IMR-90 (cell line): ENCODE measurements around the gene STUB1. TPM values are rescaled to one million over a fixed set of nuclear protein-coding genes. Genes with fewer than 3 reads are reported as not detected.

Source experiments
- ATAC-seq: fragments of 200-7000 bp; cut with Tn5 transposase; 2 replicates; pipeline ENCODE4 v1.9.1; 2020; ENCODE audit warnings: low read depth, mild to moderate bottlenecking, moderate library complexity
- BruUV-seq: library from RNA; stranded (reverse); fragments of 400-500 nt; replicated peaks from 2 replicates; lab custom pipeline; 2021; lab: Mats Ljungman, UMichigan
- CTCF ChIA-PET: fragments of 300-600 bp; formaldehyde crosslinking; extraction: SDS; loops from one replicate; lab custom pipeline; 2021; ENCODE audit warnings: antibody characterized with exemption; lab: Yijun Ruan, JAX
- POLR2A ChIA-PET: fragments of 300-600 bp; sonication (Branson Sonifier 250); formaldehyde crosslinking; loops from one replicate; lab custom pipeline; 2022; ENCODE audit warnings: antibody characterized with exemption; ENCODE audit not compliant: unreplicated experiment; lab: Charles Lee
- DNase-seq: peaks from one replicate; pipeline ENCODE4 v3.0.0; 2013
- H2AFZ ChIP-seq: replicated peaks from 2 replicates; pipeline ENCODE3; 2013; ENCODE audit warnings: low read length, mild to moderate bottlenecking; ENCODE audit not compliant: poor library complexity
- H2AK5ac ChIP-seq: 2 replicates; pipeline ENCODE4 v1.6.1; 2013; ENCODE audit warnings: low read depth, low read length, inconsistent platforms
- H2AK9ac ChIP-seq: replicated peaks from 2 replicates; pipeline ENCODE3; 2013; ENCODE audit warnings: mild to moderate bottlenecking, low read depth, low read length, moderate library complexity; ENCODE audit not compliant: poor library complexity
- H2BK120ac ChIP-seq: 2 replicates; pipeline ENCODE4 v1.6.1; 2013; ENCODE audit warnings: low read depth, low read length, inconsistent platforms
- H2BK15ac ChIP-seq: 3 replicates; pipeline ENCODE4 v1.6.1; 2013; ENCODE audit warnings: low read depth, low read length, inconsistent platforms
- H2BK20ac ChIP-seq: 2 replicates; pipeline ENCODE4 v1.6.1; 2013; ENCODE audit warnings: low read depth, mild to moderate bottlenecking, inconsistent platforms, low read length, moderate library complexity
- H2BK5ac ChIP-seq: 2 replicates; pipeline ENCODE4 v1.6.1; 2013; ENCODE audit warnings: mild to moderate bottlenecking, low read depth, low read length, inconsistent platforms; ENCODE audit not compliant: poor library complexity, severe bottlenecking
- H3K14ac ChIP-seq: replicated peaks from 2 replicates; pipeline ENCODE4 v1.6.1; 2013; ENCODE audit warnings: low read depth, low read length, inconsistent platforms
- H3K18ac ChIP-seq: 2 replicates; pipeline ENCODE4 v1.6.1; 2013; ENCODE audit warnings: low read depth, low read length, control low read depth
- H3K23ac ChIP-seq: 2 replicates; pipeline ENCODE4 v1.6.1; 2013; ENCODE audit warnings: low read depth, low read length, inconsistent platforms
- H3K27ac ChIP-seq: 2 replicates; pipeline ENCODE4 v1.5.1; 2013; ENCODE audit warnings: mild to moderate bottlenecking, control low read depth, low read length; ENCODE audit not compliant: insufficient read depth
- H3K27me3 ChIP-seq: 2 replicates; pipeline ENCODE4 v1.6.1; 2013; ENCODE audit warnings: low read length; ENCODE audit not compliant: control insufficient read depth, insufficient read depth
- H3K36me3 ChIP-seq: 2 replicates; pipeline ENCODE4 v1.6.1; 2013; ENCODE audit warnings: low read length, mixed read lengths; ENCODE audit not compliant: control insufficient read depth, insufficient read depth
- H3K4ac ChIP-seq: 2 replicates; pipeline ENCODE4 v1.6.1; 2013; ENCODE audit warnings: low read depth, low read length, inconsistent platforms
- H3K4me1 ChIP-seq: 2 replicates; pipeline ENCODE4 v1.6.1; 2013; ENCODE audit warnings: low read length, mixed read lengths; ENCODE audit not compliant: control insufficient read depth, insufficient read depth
- H3K4me2 ChIP-seq: 2 replicates; pipeline ENCODE4 v1.6.1; 2013; ENCODE audit warnings: low read depth, mild to moderate bottlenecking, control low read depth, low read length, moderate library complexity
- H3K4me3 ChIP-seq: 2 replicates; pipeline ENCODE4 v1.5.1; 2013; ENCODE audit warnings: low read depth, mild to moderate bottlenecking, control low read depth, low read length, moderate library complexity; ENCODE audit not compliant: insufficient read depth
- H3K56ac ChIP-seq: 2 replicates; pipeline ENCODE4 v1.6.1; 2013; ENCODE audit warnings: low read length, inconsistent platforms; ENCODE audit not compliant: insufficient read depth; ENCODE audit errors: extremely low read depth
- H3K79me1 ChIP-seq, 2 experiments: 2 replicates each; pipeline ENCODE4 v1.6.1; 2013; ENCODE audit warnings: low read length in 2 of 2, inconsistent platforms in 1 of 2, low read depth in 1 of 2
- H3K9ac ChIP-seq: 2 replicates; pipeline ENCODE4 v1.6.1; 2013; ENCODE audit warnings: low read depth, low read length, control low read depth
- H3K9me1 ChIP-seq: 2 replicates; pipeline ENCODE4 v1.6.1; 2013; ENCODE audit warnings: low read length, inconsistent platforms; ENCODE audit not compliant: insufficient read depth
- H3K9me3 ChIP-seq: 2 replicates; pipeline ENCODE4 v1.6.1; 2013; ENCODE audit warnings: low read length; ENCODE audit not compliant: control insufficient read depth, insufficient read depth
- H4K20me1 ChIP-seq: 2 replicates; pipeline ENCODE4 v1.6.1; 2013; ENCODE audit warnings: low read length, inconsistent platforms; ENCODE audit not compliant: insufficient read depth
- H4K5ac ChIP-seq: 2 replicates; pipeline ENCODE4 v1.6.1; 2013; ENCODE audit warnings: mild to moderate bottlenecking, low read depth, low read length, control low read depth
- H4K8ac ChIP-seq, 2 experiments: 2 replicates each; pipeline ENCODE4 v1.6.1; 2013; ENCODE audit warnings: low read depth in 2 of 2, low read length in 2 of 2, control low read depth in 1 of 2, inconsistent platforms in 1 of 2
- H4K91ac ChIP-seq: 2 replicates; pipeline ENCODE4 v1.6.1; 2013; ENCODE audit warnings: low read depth, low read length, inconsistent platforms; ENCODE audit not compliant: insufficient read depth
- FOS ChIP-seq: fragments of 150-350 bp; IDR thresholded peaks from 2 replicates; pipeline ENCODE4 v1.6.1; 2016; ENCODE audit warnings: low read depth, low read length
- whole genome bisulfite sequencing, 2 experiments: methylation state at CpG; one replicate each; pipeline versions ENCODE4 v1.1.5 to v1.1.7; 2013; ENCODE audit warnings: missing lambda C conversion rate in 2 of 2; ENCODE audit not compliant: insufficient read length in 1 of 2; ENCODE audit errors: extremely low coverage in 2 of 2; 5-methylcytosine and 5-hydroxymethylcytosine counted together
- dilution Hi-C: fragments of 300-500 bp; cut with HindIII; formaldehyde crosslinking; loops from one replicate; pipeline ENCODE4 v1.14.3; 2018; ENCODE audit warnings: low sequenced_read_pairs; ENCODE audit not compliant: unreplicated experiment
- in situ Hi-C: fragments of 300-500 bp; cut with MboI; formaldehyde crosslinking; loops from 3 replicates; pipeline ENCODE4 v1.14.3; 2019; ENCODE audit warnings: low sequenced_read_pairs, inconsistent platforms, mixed read lengths
- intact Hi-C: fragments of 100-400 bp; cut with micrococcal nuclease; formaldehyde crosslinking; loops from 2 replicates; pipeline ENCODE4 v1.10.0; 2022
- polyA plus RNA-seq, 3 experiments: library from polyadenylated mRNA; depleted of rRNA; stranded (reverse); fragments of >200 nt; gene quantifications; 2 replicates each; pipeline ENCODE4 v1.2.3, GENCODE V29; 2012; ENCODE audit warnings: low replicate concordance in 1 of 3
- total RNA-seq: library from RNA; depleted of rRNA; stranded (reverse); fragments of >200 nt; gene quantifications from 2 replicates; pipeline ENCODE4 v1.2.3, GENCODE V29; 2012

Gene STUB1
- total and polyA plus RNA-seq, 2 of the 4 experiments (the other 2 are of a cell fraction), result 183 to 186 TPM

DNA sequence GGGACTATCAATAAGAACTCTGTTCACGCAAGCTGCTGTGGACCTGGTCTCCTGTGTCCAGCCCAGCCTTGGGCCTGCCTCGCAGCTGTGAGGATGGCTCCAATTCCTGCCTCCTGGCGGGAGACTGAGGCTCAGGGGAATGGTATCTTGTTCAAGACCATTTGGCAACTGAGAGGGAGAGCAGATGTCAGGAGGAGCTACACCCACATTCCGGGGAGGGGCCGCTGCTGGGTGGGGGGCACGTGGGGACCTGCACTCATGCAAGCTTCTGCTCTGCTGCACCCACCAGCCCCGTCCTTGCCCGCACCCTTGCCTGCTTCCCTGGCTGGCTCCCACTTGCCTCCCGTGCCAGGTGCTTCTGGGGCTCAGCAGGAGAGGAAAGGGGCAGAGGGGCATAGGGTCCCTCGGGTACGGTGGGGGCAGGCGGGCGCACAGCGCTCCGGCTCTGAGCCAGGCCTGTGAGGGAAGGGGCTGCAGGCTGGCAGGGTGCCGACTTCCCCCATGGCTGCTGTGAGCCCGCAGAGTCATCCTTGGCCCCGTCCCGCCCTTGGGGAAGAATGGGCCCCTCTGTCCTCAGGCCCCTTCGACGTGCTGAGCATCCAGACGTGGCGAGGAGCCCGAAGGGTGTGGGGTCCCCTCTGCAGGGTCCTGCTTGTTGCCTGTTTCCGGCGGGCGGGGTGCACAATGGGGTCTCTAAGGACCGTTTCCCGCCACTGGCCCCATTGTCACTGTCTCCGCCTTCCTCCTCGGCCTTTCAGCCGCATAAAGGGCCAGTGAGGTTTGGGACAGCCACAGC lies 37.4 kb downstream of the STUB1 start:
- dilution Hi-C loops, result no loop called here

More for the DNA sequence above, 37.4 kb downstream of the STUB1 start:
- BruUV-seq, result no TSS peak
- no peak overlapping the region for H3K14ac ChIP-seq
- no peak overlapping the region for H2BK120ac ChIP-seq
- H3K9ac ChIP-seq, result no peak overlapping the region
- H3K23ac ChIP-seq, result no peak overlapping the region
- H3K27ac ChIP-seq, result no peak overlapping the region
- no peak overlapping the region for H2BK15ac ChIP-seq
- no peak overlapping the region for H4K5ac ChIP-seq
- H3K4me3 ChIP-seq, result no peak overlapping the region
- H3K27me3 ChIP-seq, result no peaks in the 10 kb centered on the region
- peak overlapping the region; percentile 21 for H2AFZ ChIP-seq
- H4K20me1 ChIP-seq, result peaks cover 7% of the 10 kb centered on the region
- ATAC-seq (no peak), DNase-seq (no peak)
- H3K4me2 ChIP-seq, result no peak overlapping the region
- no peak overlapping the region for H3K56ac ChIP-seq
- peaks cover 13 to 23% of the 10 kb centered on the region in 2 experiments for H3K79me1 ChIP-seq
- H3K9me3 ChIP-seq, result no peaks in the 10 kb centered on the region
- no peaks in the 10 kb centered on the region for H3K9me1 ChIP-seq
- intact Hi-C loops (no loop called here), in situ Hi-C loops (loop anchor here (25.0 kb wide), 1 partner anchor 345 kb away; the partner anchor contains the start of gene SSTR5)
- H2BK20ac ChIP-seq, result no peak overlapping the region
- H3K18ac ChIP-seq, result no peak overlapping the region
- H2BK5ac ChIP-seq, result no peak overlapping the region
- peaks cover 21% of the 10 kb centered on the region for H3K4me1 ChIP-seq
- ChIA-PET POLR2A (no interaction called here), CTCF (no interaction called here)
- TF ChIP-seq FOS, result no peak
- H3K4ac ChIP-seq, result no peak overlapping the region
- WGBS, 2 experiments, result 90% methylated on average over 17 of the region's 32 CpGs; no CpG with 5 or more reads in 1 of the 2 experiments
- H2AK5ac ChIP-seq, result no peak overlapping the region
- H2AK9ac ChIP-seq, result no peak overlapping the region
- H3K36me3 ChIP-seq, result no peaks in the 10 kb centered on the region
- no peak overlapping the region for H4K8ac ChIP-seq
- no peak overlapping the region for H4K91ac ChIP-seq
